ENCODE measurements around the gene RPL18.

The RPL18 gene

DNA sequence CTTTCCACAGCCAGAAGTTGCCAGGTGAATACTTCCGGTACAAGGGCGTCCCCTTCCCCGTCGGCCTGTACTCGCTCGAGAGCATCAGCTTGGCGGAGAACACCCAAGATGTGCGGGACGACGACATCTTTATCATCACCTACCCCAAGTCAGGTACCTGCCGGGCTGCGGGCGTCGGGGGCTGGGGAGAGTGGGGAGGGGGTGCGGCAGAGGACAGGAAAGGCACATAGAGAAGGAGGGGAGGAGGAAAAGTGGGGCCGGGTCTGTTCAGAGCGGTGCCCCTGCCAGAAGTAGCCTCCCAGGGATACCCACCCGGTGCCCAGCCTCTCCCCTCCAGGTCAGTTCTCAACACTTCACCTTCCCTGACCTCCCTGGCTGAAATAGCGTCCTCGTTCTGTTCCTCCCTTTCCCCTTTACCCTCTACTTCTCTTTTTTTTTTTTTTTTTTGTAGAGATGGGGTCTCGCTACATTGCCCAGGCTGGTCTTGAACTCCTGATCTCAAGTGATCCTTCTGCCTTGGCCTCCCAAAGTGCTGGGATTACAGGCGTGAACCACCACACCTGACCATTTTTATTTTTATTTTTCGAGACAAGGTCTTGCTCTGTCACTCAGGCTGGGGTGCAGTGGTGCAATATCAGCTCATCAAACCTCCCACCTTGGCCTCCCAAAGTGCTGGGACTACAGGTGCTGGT is 42.9 kb downstream of the RPL18 start:
- TF ChIP-seq, protein P1, sequence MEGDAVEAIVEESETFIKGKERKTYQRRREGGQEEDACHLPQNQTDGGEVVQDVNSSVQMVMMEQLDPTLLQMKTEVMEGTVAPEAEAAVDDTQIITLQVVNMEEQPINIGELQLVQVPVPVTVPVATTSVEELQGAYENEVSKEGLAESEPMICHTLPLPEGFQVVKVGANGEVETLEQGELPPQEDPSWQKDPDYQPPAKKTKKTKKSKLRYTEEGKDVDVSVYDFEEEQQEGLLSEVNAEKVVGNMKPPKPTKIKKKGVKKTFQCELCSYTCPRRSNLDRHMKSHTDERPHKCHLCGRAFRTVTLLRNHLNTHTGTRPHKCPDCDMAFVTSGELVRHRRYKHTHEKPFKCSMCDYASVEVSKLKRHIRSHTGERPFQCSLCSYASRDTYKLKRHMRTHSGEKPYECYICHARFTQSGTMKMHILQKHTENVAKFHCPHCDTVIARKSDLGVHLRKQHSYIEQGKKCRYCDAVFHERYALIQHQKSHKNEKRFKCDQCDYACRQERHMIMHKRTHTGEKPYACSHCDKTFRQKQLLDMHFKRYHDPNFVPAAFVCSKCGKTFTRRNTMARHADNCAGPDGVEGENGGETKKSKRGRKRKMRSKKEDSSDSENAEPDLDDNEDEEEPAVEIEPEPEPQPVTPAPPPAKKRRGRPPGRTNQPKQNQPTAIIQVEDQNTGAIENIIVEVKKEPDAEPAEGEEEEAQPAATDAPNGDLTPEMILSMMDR (IDR thresholded peaks at IDR 0.05; ENCODE audit: extremely low read depth, insufficient read depth, missing control alignments): no peak
- in situ Hi-C loops (cut with MboI; ENCODE audit: low pct_unique_long_range_greater_than_20kb, low sequenced_read_pairs, unreplicated experiment): no loop called here
- no peak for DNase-seq (ENCODE audit: low spot score)

DNA sequence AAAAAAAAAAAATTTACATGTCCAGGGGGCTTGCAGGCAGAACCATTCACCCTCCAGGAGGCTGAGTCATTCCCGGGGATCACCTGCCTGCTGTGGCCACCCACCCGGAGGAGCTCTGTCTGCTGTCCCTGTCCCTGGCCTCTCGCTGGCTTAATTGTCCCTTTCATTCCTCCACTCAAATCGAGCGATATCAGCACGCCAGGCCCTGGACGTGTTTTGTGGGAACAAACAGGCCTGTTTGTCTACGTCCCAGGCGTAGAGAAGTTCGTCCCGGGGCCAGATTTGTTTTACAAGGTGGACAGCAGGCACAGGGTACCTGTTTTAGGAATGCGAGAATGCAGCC is 45.8 kb downstream of the RPL18 start:
- TF ChIP-seq, protein P1 (IDR thresholded peaks at IDR 0.05; ENCODE audit: extremely low read depth, insufficient read depth, missing control alignments): no peak
- DNase-seq (ENCODE audit: low spot score): no peak
- in situ Hi-C loops (cut with MboI; ENCODE audit: low pct_unique_long_range_greater_than_20kb, low sequenced_read_pairs, unreplicated experiment): no loop called here

DNA sequence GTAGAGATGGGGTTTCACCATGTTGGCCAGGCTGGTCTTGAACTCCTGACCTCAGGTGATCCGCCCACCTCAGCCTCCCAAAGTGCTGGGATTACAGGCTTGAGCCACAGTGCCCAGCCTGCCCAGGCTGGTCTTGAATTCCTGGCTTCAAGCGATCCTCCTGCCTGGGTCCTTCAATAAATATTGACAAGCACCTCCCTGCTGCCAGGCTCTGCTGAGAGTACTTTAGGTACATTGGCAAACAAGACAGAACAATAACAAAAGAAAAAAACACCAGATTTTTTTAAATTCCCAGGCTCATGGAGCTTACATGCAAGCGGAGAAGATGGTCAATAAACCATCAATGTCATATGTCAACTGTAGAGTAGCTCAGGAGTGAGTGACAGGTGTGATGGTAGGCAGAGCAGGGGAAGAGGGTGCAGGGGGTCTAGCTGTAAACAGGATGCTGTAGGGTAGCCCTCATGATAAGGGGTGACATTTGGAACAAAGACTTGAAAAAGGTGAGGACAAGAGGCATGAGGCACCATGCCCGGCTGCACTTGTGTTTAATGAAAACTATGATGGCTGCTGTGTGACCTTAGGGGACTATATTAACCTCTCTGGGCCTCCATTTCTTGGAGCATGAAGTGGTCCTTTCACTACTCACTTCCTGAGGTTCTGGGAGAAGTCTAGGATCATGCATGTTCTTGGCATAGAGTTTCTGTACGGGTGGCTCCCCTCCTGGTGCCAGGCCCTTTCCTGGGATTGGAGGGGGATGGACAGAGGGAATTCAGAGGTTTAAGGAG is 47.4 kb downstream of the RPL18 start:
- no peak for DNase-seq (ENCODE audit: low spot score)
- TF ChIP-seq, protein P1 (IDR thresholded peaks at IDR 0.05; ENCODE audit: extremely low read depth, insufficient read depth, missing control alignments): no peak
- in situ Hi-C loops (cut with MboI; ENCODE audit: low pct_unique_long_range_greater_than_20kb, low sequenced_read_pairs, unreplicated experiment): no loop called here

DNA sequence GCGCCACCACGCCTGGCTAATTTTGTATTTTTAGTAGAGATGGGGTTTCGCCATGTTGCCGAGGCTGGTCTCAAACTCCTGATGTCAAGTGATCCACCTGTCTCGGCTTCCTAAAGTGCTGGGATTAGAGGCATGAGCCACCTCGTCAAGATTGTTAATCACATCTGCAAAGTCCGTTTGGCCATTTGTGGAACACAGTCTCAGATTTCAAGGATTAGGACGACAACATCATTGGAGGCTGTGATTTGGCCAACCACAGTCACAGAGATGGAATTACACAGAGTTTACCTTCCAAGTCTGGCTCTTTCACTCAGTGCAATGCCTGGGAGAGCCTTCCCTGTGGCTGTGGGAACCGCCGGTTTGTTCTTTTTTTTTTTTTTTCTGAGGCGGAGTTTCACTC is 49.2 kb downstream of the RPL18 start:
- in situ Hi-C loops (cut with MboI; ENCODE audit: low pct_unique_long_range_greater_than_20kb, low sequenced_read_pairs, unreplicated experiment): no loop called here
- no peak for DNase-seq (ENCODE audit: low spot score)
- TF ChIP-seq, protein P1 (IDR thresholded peaks at IDR 0.05; ENCODE audit: extremely low read depth, insufficient read depth, missing control alignments): no peak

DNA sequence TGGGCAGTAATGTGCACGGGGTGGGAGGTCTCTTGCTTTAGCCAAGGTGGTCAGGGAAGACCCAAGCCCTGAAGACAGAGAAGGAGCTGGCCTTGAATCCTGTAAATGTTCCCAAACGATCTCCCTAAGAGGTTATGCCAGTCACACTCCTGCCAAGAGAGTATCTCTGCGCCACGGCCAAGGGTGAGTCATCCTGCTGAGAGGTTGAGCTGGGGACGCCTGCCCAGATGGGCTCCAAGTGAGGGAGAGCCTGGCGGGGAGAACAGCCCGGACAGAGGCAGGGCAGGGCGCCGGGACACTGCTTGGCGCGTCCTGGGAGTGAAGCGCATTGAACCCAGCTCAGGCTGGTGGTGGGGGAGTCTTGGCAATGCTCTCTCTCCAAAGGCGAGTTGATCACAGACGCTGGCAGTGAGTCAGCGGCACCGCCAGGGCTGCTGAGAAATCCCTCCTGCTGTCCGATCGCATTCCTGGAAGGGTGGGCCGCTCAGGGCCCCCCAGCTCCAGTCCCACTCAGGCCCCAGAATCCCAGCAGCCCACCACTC is 50.6 kb downstream of the RPL18 start:
- in situ Hi-C loops (cut with MboI; ENCODE audit: low pct_unique_long_range_greater_than_20kb, low sequenced_read_pairs, unreplicated experiment): no loop called here
- no peak for DNase-seq (ENCODE audit: low spot score)
- TF ChIP-seq, protein P1 (IDR thresholded peaks at IDR 0.05; ENCODE audit: extremely low read depth, insufficient read depth, missing control alignments): no peak

Measured in GM13977 (cell line).